H1 (cell line): Measurements from ENCODE around the gene RBM15B. TPM values are rescaled to one million over a fixed set of nuclear protein-coding genes. Genes with fewer than 3 reads are reported as not detected.

Source experiments
- ASH2L ChIP-seq: fragments of 200-600, 300-600 bp; sonication (generic); IDR thresholded peaks from one replicate; pipeline ENCODE4 v1.7.1; 2017; ENCODE audit warnings: low read length
- EGR1 ChIP-seq: IDR thresholded peaks from 2 replicates; pipeline ENCODE4 v1.6.1; 2011; ENCODE audit warnings: low read depth, low read length, borderline replicate concordance
- polyA plus RNA-seq, 7 experiments: library from polyadenylated mRNA; depleted of rRNA in 3 of 7; stranded (reverse) in 5 of 7; unstranded in 2 of 7; fragments of >200 nt in 5 of 7; fragments of 200-250 nt in 2 of 7; gene quantifications; 1 replicate in 5 of 7; 2 replicates in 1 of 7; 4 replicates in 1 of 7; pipeline versions ENCODE4 v1.2.1 to v1.2.3, GENCODE V29; 2011 to 2013; ENCODE audit warnings: missing spikeins in 2 of 7, mixed read lengths in 2 of 7
- total RNA-seq: library from RNA; stranded (reverse); fragmentation: NEBNext Ultra II Directional; extraction: Animal tissue kit (Norgen Biotek cat#: 25700); gene quantifications from 2 replicates; pipeline ENCODE4 v1.2.1, GENCODE V29; 2021

Gene RBM15B
- total and polyA plus RNA-seq, 2 of the 8 experiments (the other 6 are each of a cell fraction or from before 2014, with no cell fraction given), result 22.2 to 59.1 TPM

DNA sequence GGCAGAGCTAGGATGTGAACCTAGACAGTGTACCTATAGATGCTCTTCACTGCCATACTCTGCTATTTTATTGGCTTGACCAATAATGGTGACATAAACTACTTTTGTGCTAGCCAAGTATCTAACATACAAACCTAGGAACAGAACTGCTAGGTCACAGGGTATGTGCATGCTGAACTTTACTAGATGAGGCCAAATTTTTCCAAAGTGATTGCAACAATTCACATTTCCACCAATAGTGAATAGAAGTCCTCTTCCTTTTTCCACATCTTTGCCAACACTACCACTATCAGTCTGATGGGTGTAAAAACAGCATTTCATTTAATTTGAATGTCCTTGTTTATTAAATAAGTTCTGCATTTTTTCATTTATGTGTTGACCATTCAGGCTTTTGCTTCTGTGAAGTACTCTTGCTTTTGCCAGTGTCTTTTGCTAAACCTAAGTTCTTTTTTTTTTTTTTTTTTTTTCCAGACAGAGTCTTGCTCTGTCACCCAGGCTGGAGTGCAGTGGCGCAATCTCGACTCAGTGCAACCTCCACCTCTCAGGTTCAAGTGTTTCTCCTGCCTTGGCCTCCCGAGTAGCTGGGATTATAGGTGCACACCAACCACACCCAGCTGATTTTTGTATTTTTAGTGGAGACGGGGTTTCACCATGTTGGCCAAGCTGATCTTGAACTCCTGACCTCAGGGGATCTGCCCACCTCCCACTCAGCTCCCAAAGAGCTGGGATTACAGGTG, 54.6 kb downstream of the RBM15B start (continued):
- TF ChIP-seq EGR1 (no peak), ASH2L (no peak)

Other genes with a start within 250 kb of the RBM15B start
- gene MANF, start 6.0 kb upstream of the RBM15B start, total RNA-seq, result 159 and 175 TPM in 2 replicates
- gene MANF, start 6.0 kb upstream of the RBM15B start, polyA plus RNA-seq (2011; rRNA removed), result 25.3 and 37.5 TPM in 2 replicates
- gene DCAF1, start 108.7 kb downstream of the RBM15B start, total RNA-seq, result 29.7 and 31.0 TPM in 2 replicates
- 9.8 and 10.1 TPM in 2 replicates for gene DCAF1, start 108.7 kb downstream of the RBM15B start, polyA plus RNA-seq (2011; rRNA removed)
- gene RAD54L2, start 147.4 kb downstream of the RBM15B start, total RNA-seq, result 32.6 and 35.2 TPM in 2 replicates
- gene RAD54L2, start 147.4 kb downstream of the RBM15B start, polyA plus RNA-seq (2011; rRNA removed), result 7.1 and 8.2 TPM in 2 replicates